Nephron progenitor cell (in vitro differentiated cells): Measurements from ENCODE around the gene C16orf89.

ENCODE experiments used
- DNase-seq: peaks from one replicate; pipeline ENCODE4 v3.0.0; 2021
- H3K27ac Mint-ChIP-seq: 2 replicates; pipeline ENCODE4 v1.8.0; 2021; ENCODE audit warnings: mild to moderate bottlenecking, moderate library complexity, mixed read lengths
- H3K27me3 Mint-ChIP-seq: 2 replicates; pipeline ENCODE4 v1.8.0; 2021; ENCODE audit warnings: mild to moderate bottlenecking, low read depth, mixed read lengths; ENCODE audit not compliant: poor library complexity
- H3K36me3 Mint-ChIP-seq: 2 replicates; pipeline ENCODE4 v1.8.0; 2021; ENCODE audit warnings: low read depth, mixed read lengths
- H3K4me1 Mint-ChIP-seq: 2 replicates; pipeline ENCODE4 v1.8.0; 2021; ENCODE audit warnings: mixed read lengths
- H3K4me3 Mint-ChIP-seq: 2 replicates; pipeline ENCODE4 v1.8.0; 2021; ENCODE audit warnings: mild to moderate bottlenecking, moderate library complexity, mixed read lengths
- H3K9me3 Mint-ChIP-seq: 2 replicates; pipeline ENCODE4 v1.8.0; 2021; ENCODE audit warnings: mild to moderate bottlenecking, moderate library complexity, mixed read lengths
- CTCF ChIP-seq: fragments of 200-600 bp; sonication (generic); IDR thresholded peaks from 2 replicates; pipeline ENCODE4 v1.5.0; 2021; ENCODE audit warnings: antibody characterized with exemption

Gene C16orf89

GRCh38 chr16:5059386-5060072, 6.2 kb downstream of the C16orf89 start:
- no peaks in the 10 kb centered on the region for H3K9me3 Mint-ChIP-seq
- no peak overlapping the region for H3K4me3 Mint-ChIP-seq
- peaks cover 24% of the 10 kb centered on the region for H3K4me1 Mint-ChIP-seq
- DNase-seq = no peak
- H3K36me3 Mint-ChIP-seq = no peaks in the 10 kb centered on the region
- peaks cover 3% of the 10 kb centered on the region for H3K27me3 Mint-ChIP-seq
- H3K27ac Mint-ChIP-seq = no peak overlapping the region
- TF ChIP-seq CTCF = no peak

GRCh38 chr16:5058476-5058875, 7.3 kb downstream of the C16orf89 start:
- Mint-ChIP-seq H3K27me3 (peaks cover 3% of the 10 kb centered on the region), H3K36me3 (no peaks in the 10 kb centered on the region), H3K4me1 (peaks cover 21% of the 10 kb centered on the region), H3K4me3 (no peak overlapping the region), H3K9me3 (no peaks in the 10 kb centered on the region), H3K27ac (no peak overlapping the region)
- no peak for TF ChIP-seq CTCF
- peak; percentile 33 for DNase-seq

GRCh38 chr16:5056352-5056751, 9.4 kb downstream of the C16orf89 start:
- peak; percentile 49 for DNase-seq
- Mint-ChIP-seq H3K9me3 (no peaks in the 10 kb centered on the region), H3K36me3 (no peaks in the 10 kb centered on the region), H3K27me3 (peaks cover 6% of the 10 kb centered on the region), H3K27ac (no peak overlapping the region), H3K4me3 (no peak overlapping the region), H3K4me1 (peaks cover 6% of the 10 kb centered on the region)
- TF ChIP-seq CTCF = peak; percentile 47

GRCh38 chr16:5054876-5055865, 10.6 kb downstream of the C16orf89 start:
- Mint-ChIP-seq H3K4me3 (no peak overlapping the region), H3K27ac (no peak overlapping the region), H3K9me3 (no peaks in the 10 kb centered on the region), H3K36me3 (no peaks in the 10 kb centered on the region), H3K4me1 (peaks cover 6% of the 10 kb centered on the region), H3K27me3 (peaks cover 15% of the 10 kb centered on the region)
- no peak for DNase-seq
- no peak for TF ChIP-seq CTCF

- Mint-ChIP-seq H3K9me3 (no peaks in the 10 kb centered on the region), H3K27ac (no peak overlapping the region), H3K4me3 (no peak overlapping the region), H3K27me3 (peaks cover 24% of the 10 kb centered on the region), H3K36me3 (no peaks in the 10 kb centered on the region), H3K4me1 (peaks cover 8% of the 10 kb centered on the region)
- DNase-seq = no peak
- TF ChIP-seq CTCF = no peak
Measured at GRCh38 chr16:5046914-5047313, 18.8 kb downstream of the C16orf89 start.
